Trophoblast cell (in vitro differentiated cells and primary cell): Measurements from ENCODE around the gene TXNL1.

Experiments used
- DNase-seq, 2 donors: peaks; one replicate each; pipeline ENCODE4 v3.0.0-alpha.2; 2016
- H2AFZ ChIP-seq: 2 replicates; pipeline ENCODE4 v1.6.1; 2013; ENCODE audit warnings: low read length, moderate library complexity, mild to moderate bottlenecking; ENCODE audit not compliant: insufficient read depth, poor library complexity
- H2AK5ac ChIP-seq: 2 replicates; pipeline ENCODE4 v1.6.1; 2013; ENCODE audit warnings: mild to moderate bottlenecking, low read length
- H2BK120ac ChIP-seq: 2 replicates; pipeline ENCODE4 v1.6.1; 2013; ENCODE audit warnings: low read length, mild to moderate bottlenecking, moderate library complexity; ENCODE audit not compliant: insufficient read depth, poor library complexity
- H2BK12ac ChIP-seq: 2 replicates; pipeline ENCODE4 v1.6.1; 2013; ENCODE audit warnings: mild to moderate bottlenecking, low read length, moderate library complexity
- H2BK5ac ChIP-seq: 2 replicates; pipeline ENCODE4 v1.6.1; 2013; ENCODE audit warnings: low read length, low read depth, moderate library complexity, mild to moderate bottlenecking; ENCODE audit not compliant: poor library complexity
- H3K14ac ChIP-seq: 2 replicates; pipeline ENCODE4 v1.6.1; 2013; ENCODE audit warnings: mild to moderate bottlenecking, low read length
- H3K18ac ChIP-seq: 2 replicates; pipeline ENCODE4 v1.6.1; 2013; ENCODE audit warnings: mild to moderate bottlenecking, low read length
- H3K23ac ChIP-seq: 2 replicates; pipeline ENCODE4 v1.6.1; 2013; ENCODE audit warnings: low read length
- H3K27ac ChIP-seq: 2 replicates; pipeline ENCODE4 v1.5.1; 2013; ENCODE audit warnings: low read depth, mild to moderate bottlenecking, inconsistent platforms, low read length, moderate library complexity
- H3K27me3 ChIP-seq: 2 replicates; pipeline ENCODE4 v1.6.1; 2013; ENCODE audit warnings: inconsistent platforms, mild to moderate bottlenecking, low read length, moderate library complexity; ENCODE audit not compliant: insufficient read depth
- H3K36me3 ChIP-seq, 2 experiments: 1 replicate in 1 of 2; 2 replicates in 1 of 2; pipeline ENCODE4 v1.6.1; 2013; ENCODE audit warnings: low read length in 2 of 2, mild to moderate bottlenecking in 2 of 2, moderate library complexity in 1 of 2; ENCODE audit not compliant: insufficient read depth in 2 of 2, control insufficient read depth in 1 of 2
- H3K4ac ChIP-seq: 2 replicates; pipeline ENCODE4 v1.6.1; 2013; ENCODE audit warnings: low read depth, mild to moderate bottlenecking, low read length, moderate library complexity
- H3K4me1 ChIP-seq, 2 experiments: 1 replicate in 1 of 2; 2 replicates in 1 of 2; pipeline ENCODE4 v1.6.1; 2013; ENCODE audit warnings: low read length in 2 of 2, mild to moderate bottlenecking in 2 of 2, moderate library complexity in 1 of 2; ENCODE audit not compliant: insufficient read depth in 2 of 2, control insufficient read depth in 1 of 2
- H3K4me2 ChIP-seq: 2 replicates; pipeline ENCODE4 v1.6.1; 2013; ENCODE audit warnings: inconsistent platforms, mild to moderate bottlenecking, low read length, moderate library complexity
- H3K4me3 ChIP-seq: 2 replicates; pipeline ENCODE4 v1.5.1; 2013; ENCODE audit warnings: mild to moderate bottlenecking, low read depth, low read length, inconsistent platforms
- H3K79me1 ChIP-seq: one replicate; pipeline ENCODE4 v1.6.1; 2013; ENCODE audit warnings: low read length
- H3K79me2 ChIP-seq: 2 replicates; pipeline ENCODE4 v1.6.1; 2013; ENCODE audit warnings: low read length, mild to moderate bottlenecking; ENCODE audit not compliant: control insufficient read depth, insufficient read depth, poor library complexity
- H3K9ac ChIP-seq: 2 replicates; pipeline ENCODE4 v1.6.1; 2013; ENCODE audit warnings: mild to moderate bottlenecking, low read length
- H3K9me3 ChIP-seq: 2 replicates; pipeline ENCODE4 v1.6.1; 2013; ENCODE audit warnings: low read depth, mild to moderate bottlenecking, control low read depth, inconsistent platforms, low read length; ENCODE audit not compliant: insufficient read depth
- H4K12ac ChIP-seq: 2 replicates; pipeline ENCODE4 v1.6.1; 2013; ENCODE audit warnings: low read depth, mild to moderate bottlenecking, low read length, moderate library complexity
- H4K8ac ChIP-seq: 2 replicates; pipeline ENCODE4 v1.6.1; 2013; ENCODE audit warnings: low read depth, mild to moderate bottlenecking, low read length, moderate library complexity
- H4K91ac ChIP-seq: one replicate; pipeline ENCODE4 v1.6.1; 2013; ENCODE audit warnings: low read depth, mild to moderate bottlenecking, low read length, moderate library complexity
- WGBS: extraction: QIAGEN DNeasy Blood & Tissue Kit; methylation state at CpG from one replicate; pipeline ENCODE4 v1.1.7; 2013; ENCODE audit warnings: missing lambda C conversion rate; ENCODE audit not compliant: insufficient read length, insufficient coverage; ENCODE audit errors: extremely low coverage; 5-methylcytosine and 5-hydroxymethylcytosine counted together

Gene TXNL1

GRCh38 chr18:56639104-56639381, 651 bp upstream of the TXNL1 start:
- no peak for DNase-seq
- no peak overlapping the region for H2BK5ac ChIP-seq
- no peak overlapping the region for H3K18ac ChIP-seq
- H2AFZ ChIP-seq: peak overlapping the region; percentile 83
- H4K91ac ChIP-seq: peak overlapping the region; percentile 42
- H3K4me2 ChIP-seq: peak overlapping the region; percentile 74
- H3K9ac ChIP-seq: no peak overlapping the region
- WGBS: no CpG with 5 or more reads among the region's 6 CpGs
- peaks cover 0 to 1% of the 10 kb centered on the region in 2 experiments for H3K36me3 ChIP-seq
- H3K14ac ChIP-seq: no peak overlapping the region
- no peaks in the 10 kb centered on the region for H3K9me3 ChIP-seq
- H4K12ac ChIP-seq: peak overlapping the region; percentile 77
- no peak overlapping the region for H3K4me3 ChIP-seq
- H4K8ac ChIP-seq: peak overlapping the region; percentile 85
- H3K27me3 ChIP-seq: no peaks in the 10 kb centered on the region
- H2BK120ac ChIP-seq: no peak overlapping the region
- no peak overlapping the region for H3K23ac ChIP-seq
- H3K4ac ChIP-seq: no peak overlapping the region
- peaks cover 9% of the 10 kb centered on the region for H3K79me2 ChIP-seq
- H2BK12ac ChIP-seq: no peak overlapping the region
- no peak overlapping the region for H3K27ac ChIP-seq
- H3K79me1 ChIP-seq: peaks cover 7% of the 10 kb centered on the region
- no peak overlapping the region for H2AK5ac ChIP-seq
- no peaks in the 10 kb centered on the region for H3K4me1 ChIP-seq

- Histone ChIP-seq H3K18ac (peak overlapping the region; percentile 88), H3K4ac (peak overlapping the region; percentile 93), H2AK5ac (peak overlapping the region; percentile 88), H2AFZ (peak overlapping the region; percentile 93), H3K9ac (peak overlapping the region; percentile 88), H3K9me3 (no peaks in the 10 kb centered on the region), H3K4me1 (no peaks in the 10 kb centered on the region), H3K14ac (peak overlapping the region; percentile 96), H3K27me3 (no peaks in the 10 kb centered on the region), H3K27ac (peak overlapping the region; percentile 69), H3K4me3 (peak overlapping the region; percentile 82), H4K8ac (peak overlapping the region; percentile 96), H3K23ac (no peak overlapping the region), H2BK120ac (peak overlapping the region; percentile 82), H2BK5ac (peak overlapping the region; percentile 84), H3K79me1 (peaks cover 7% of the 10 kb centered on the region), H3K79me2 (peaks cover 9% of the 10 kb centered on the region), H2BK12ac (no peak overlapping the region), H4K91ac (peak overlapping the region; percentile 84), H3K4me2 (peak overlapping the region; percentile 94), H3K36me3 (peaks cover 0 to 1% of the 10 kb centered on the region in 2 experiments), H4K12ac (peak overlapping the region; percentile 90)
- WGBS: no CpG with 5 or more reads among the region's 18 CpGs
- peak in 1 of 2 donors; percentile 9 for DNase-seq
These were observed 621 bp downstream of the TXNL1 start for GRCh38 chr18:56637711-56638231.

DNA sequence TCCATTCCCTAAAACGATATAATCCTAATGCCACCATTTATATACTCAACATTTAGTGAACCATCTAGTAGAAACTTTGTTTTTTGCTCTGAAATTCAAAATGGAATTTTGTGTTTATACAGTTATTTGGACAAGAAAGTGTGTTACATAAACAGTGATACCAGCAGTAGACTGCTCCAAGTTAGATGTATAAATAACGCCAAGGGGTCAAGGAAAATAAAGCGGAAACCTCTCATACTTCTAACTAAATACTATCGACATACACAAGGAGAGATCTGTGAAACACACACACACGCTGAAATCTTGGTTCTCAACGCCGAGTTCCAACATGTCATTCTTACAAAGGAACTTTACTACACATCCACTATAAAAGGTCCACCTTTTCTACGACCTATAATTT, 1.2 kb downstream of the TXNL1 start:
- H4K12ac ChIP-seq: no peak overlapping the region
- peaks cover 0 to 1% of the 10 kb centered on the region in 2 experiments for H3K36me3 ChIP-seq
- no CpG with 5 or more reads among the region's 8 CpGs for WGBS
- no peaks in the 10 kb centered on the region for H3K27me3 ChIP-seq
- DNase-seq: peak in 1 of 2 donors; percentile 2
- H2BK12ac ChIP-seq: no peak overlapping the region
- peaks cover 7% of the 10 kb centered on the region for H3K79me1 ChIP-seq
- H3K27ac ChIP-seq: no peak overlapping the region
- no peak overlapping the region for H2AK5ac ChIP-seq
- no peak overlapping the region for H3K18ac ChIP-seq
- no peak overlapping the region for H2BK120ac ChIP-seq
- H3K79me2 ChIP-seq: peaks cover 9% of the 10 kb centered on the region
- no peak overlapping the region for H3K23ac ChIP-seq
- H3K9ac ChIP-seq: no peak overlapping the region
- no peak overlapping the region for H2AFZ ChIP-seq
- H3K9me3 ChIP-seq: no peaks in the 10 kb centered on the region
- H3K4me1 ChIP-seq: no peaks in the 10 kb centered on the region
- H4K91ac ChIP-seq: no peak overlapping the region
- H3K4me3 ChIP-seq: no peak overlapping the region
- peak overlapping the region; percentile 59 for H3K4ac ChIP-seq
- no peak overlapping the region for H4K8ac ChIP-seq
- H3K14ac ChIP-seq: no peak overlapping the region
- H2BK5ac ChIP-seq: no peak overlapping the region
- H3K4me2 ChIP-seq: peak overlapping the region; percentile 94

DNA sequence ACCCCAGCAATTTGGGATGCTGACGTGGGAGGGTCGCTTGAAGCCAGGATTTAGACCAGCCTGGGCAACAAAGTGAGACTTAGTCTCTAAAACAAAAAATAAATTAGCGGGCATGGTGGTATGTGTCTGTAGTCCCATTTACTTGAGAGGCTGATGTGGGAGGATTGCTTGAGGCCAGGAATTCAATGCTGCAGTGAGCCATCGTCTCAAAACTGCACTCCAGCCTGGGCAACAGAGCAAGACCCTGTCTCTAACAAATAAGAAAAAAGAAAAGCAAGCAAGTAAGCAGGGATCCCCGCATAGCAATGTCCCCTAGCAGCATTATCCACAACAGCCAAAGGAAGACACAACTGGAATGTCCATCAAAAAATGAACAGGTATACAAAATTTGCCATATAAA, 3.4 kb downstream of the TXNL1 start:
- no peak overlapping the region for H2BK5ac ChIP-seq
- DNase-seq: no peak
- H3K36me3 ChIP-seq: peaks cover 3% of the 10 kb centered on the region in 2 experiments
- H3K4me2 ChIP-seq: no peak overlapping the region
- H3K9me3 ChIP-seq: no peaks in the 10 kb centered on the region
- H3K14ac ChIP-seq: no peak overlapping the region
- peak overlapping the region; percentile 34 for H3K4ac ChIP-seq
- no peaks in the 10 kb centered on the region for H3K27me3 ChIP-seq
- no peak overlapping the region for H4K12ac ChIP-seq
- peaks cover 7% of the 10 kb centered on the region for H3K79me1 ChIP-seq
- no peak overlapping the region for H3K4me3 ChIP-seq
- H4K91ac ChIP-seq: no peak overlapping the region
- no peak overlapping the region for H3K9ac ChIP-seq
- H2AFZ ChIP-seq: no peak overlapping the region
- H2BK12ac ChIP-seq: no peak overlapping the region
- no peak overlapping the region for H3K27ac ChIP-seq
- no peak overlapping the region for H2AK5ac ChIP-seq
- H3K18ac ChIP-seq: no peak overlapping the region
- no peak overlapping the region for H4K8ac ChIP-seq
- WGBS: no CpG with 5 or more reads among the region's 5 CpGs
- no peak overlapping the region for H3K23ac ChIP-seq
- H3K4me1 ChIP-seq: no peaks in the 10 kb centered on the region
- H3K79me2 ChIP-seq: peaks cover 9% of the 10 kb centered on the region
- H2BK120ac ChIP-seq: no peak overlapping the region
